ENCODE results near the gene SNX9. TPM values are rescaled to one million over a fixed set of nuclear protein-coding genes. Genes with fewer than 3 reads are reported as not detected.

The SNX9 gene
- total RNA-seq, 2 experiments from 2014 or later = 46.6 to 48.5 TPM

GRCh38 chr6:157907651-157908050 is 84.6 kb downstream of the SNX9 start:
- H3K27ac Mint-ChIP-seq = no peak overlapping the region
- POLR2A ChIA-PET = interaction anchor here (1.1 to 1.2 kb wide), 2 partner anchors 9 to 22 kb away, joined by 3 read pairs; no protein-coding TSS in a partner anchor
- H3K36me3 Mint-ChIP-seq (ENCODE audit: low read depth) = peaks cover 99% of the 10 kb centered on the region
- H3K4me3 Mint-ChIP-seq = no peak overlapping the region
- no peak for DNase-seq
- intact Hi-C loops (cut with DNase I, micrococcal nuclease) = no loop called here
- H3K9me3 Mint-ChIP-seq = no peaks in the 10 kb centered on the region
- Histone ChIP-seq H3K27ac (ENCODE audit: low read depth in 1 of 2, low read length in 2 of 2) (no peak overlapping the region), H3K9me3 (ENCODE audit: control insufficient read depth in 1 of 2, insufficient read depth in 1 of 2, low read length in 2 of 2) (no peaks in the 10 kb centered on the region), H3K4me1 (ENCODE audit: insufficient read depth, low read length) (no peaks in the 10 kb centered on the region), H3K27me3 (ENCODE audit: control insufficient read depth in 1 of 2, insufficient read depth in 2 of 2, low read length in 2 of 2) (no peaks in the 10 kb centered on the region), H3K36me3 (ENCODE audit: insufficient read depth, low read length) (peaks cover 59% of the 10 kb centered on the region), H3K4me3 (ENCODE audit: low read length) (no peak overlapping the region)
- TF ChIP-seq, protein P1, sequence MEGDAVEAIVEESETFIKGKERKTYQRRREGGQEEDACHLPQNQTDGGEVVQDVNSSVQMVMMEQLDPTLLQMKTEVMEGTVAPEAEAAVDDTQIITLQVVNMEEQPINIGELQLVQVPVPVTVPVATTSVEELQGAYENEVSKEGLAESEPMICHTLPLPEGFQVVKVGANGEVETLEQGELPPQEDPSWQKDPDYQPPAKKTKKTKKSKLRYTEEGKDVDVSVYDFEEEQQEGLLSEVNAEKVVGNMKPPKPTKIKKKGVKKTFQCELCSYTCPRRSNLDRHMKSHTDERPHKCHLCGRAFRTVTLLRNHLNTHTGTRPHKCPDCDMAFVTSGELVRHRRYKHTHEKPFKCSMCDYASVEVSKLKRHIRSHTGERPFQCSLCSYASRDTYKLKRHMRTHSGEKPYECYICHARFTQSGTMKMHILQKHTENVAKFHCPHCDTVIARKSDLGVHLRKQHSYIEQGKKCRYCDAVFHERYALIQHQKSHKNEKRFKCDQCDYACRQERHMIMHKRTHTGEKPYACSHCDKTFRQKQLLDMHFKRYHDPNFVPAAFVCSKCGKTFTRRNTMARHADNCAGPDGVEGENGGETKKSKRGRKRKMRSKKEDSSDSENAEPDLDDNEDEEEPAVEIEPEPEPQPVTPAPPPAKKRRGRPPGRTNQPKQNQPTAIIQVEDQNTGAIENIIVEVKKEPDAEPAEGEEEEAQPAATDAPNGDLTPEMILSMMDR (IDR thresholded peaks at IDR 0.05) = no peak
- no peaks in the 10 kb centered on the region for H3K27me3 Mint-ChIP-seq
- ATAC-seq (ENCODE audit: poor library complexity) = no peak
- CTCF ChIA-PET = no interaction called here
- H3K4me1 Mint-ChIP-seq (ENCODE audit: low read depth) = peaks cover 5% of the 10 kb centered on the region

DNA sequence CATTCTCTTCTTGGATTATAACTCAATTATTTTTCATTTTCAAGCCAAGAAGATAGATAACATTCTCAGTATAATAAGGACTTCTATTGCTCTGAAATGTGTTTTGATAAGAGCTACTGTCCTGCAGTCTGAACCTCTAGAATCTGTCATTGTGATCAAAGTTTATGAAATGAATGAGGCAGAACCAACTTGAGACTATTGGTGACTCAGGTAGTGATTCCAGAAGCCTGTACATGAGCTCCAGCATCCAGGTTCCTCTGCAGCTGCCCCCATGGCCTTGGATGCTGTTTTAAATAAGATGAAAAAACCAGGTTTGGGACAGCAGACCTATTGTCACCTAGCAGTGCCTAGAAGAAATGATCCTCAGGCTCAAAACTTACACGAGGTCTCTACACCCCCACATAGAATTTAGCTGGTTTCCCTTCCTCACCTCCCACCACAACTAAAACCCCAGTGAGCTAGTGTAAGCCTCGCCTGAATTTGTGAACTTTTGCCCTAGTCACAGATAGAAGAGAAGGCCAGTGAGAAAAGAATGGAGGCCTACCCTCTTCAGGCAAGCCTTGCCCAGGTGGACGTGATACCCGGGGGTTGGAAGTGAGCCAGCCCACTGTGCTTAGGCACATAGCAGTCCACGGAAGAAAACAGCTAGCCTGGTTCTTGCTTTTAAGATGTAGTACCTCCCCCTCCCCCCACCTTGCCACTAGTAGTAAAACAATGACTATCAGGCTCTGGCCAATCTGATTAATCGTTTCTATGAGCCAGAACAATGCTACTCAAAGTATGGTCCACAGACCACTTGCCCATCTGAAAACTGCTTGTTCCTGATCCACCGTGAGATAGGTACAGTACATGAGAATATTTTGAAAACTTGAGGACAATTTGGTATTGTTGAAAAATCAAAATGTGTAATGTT is 85.6 kb downstream of the SNX9 start:
- TF ChIP-seq, protein P1 (IDR thresholded peaks at IDR 0.05) = no peak
- CTCF ChIA-PET = interaction anchor here (1.2 kb wide), 1 partner anchor 195 kb away, joined by 3 read pairs; no protein-coding TSS in a partner anchor
- no peaks in the 10 kb centered on the region for H3K9me3 ChIP-seq (ENCODE audit: control insufficient read depth in 1 of 2, insufficient read depth in 1 of 2, low read length in 2 of 2)
- Mint-ChIP-seq H3K4me1 (ENCODE audit: low read depth) (peaks cover 5% of the 10 kb centered on the region), H3K27me3 (no peaks in the 10 kb centered on the region), H3K9me3 (no peaks in the 10 kb centered on the region), H3K27ac (peak overlapping the region; percentile 42), H3K36me3 (ENCODE audit: low read depth) (peaks cover 97% of the 10 kb centered on the region), H3K4me3 (no peak overlapping the region)
- DNase-seq (no peak), ATAC-seq (ENCODE audit: poor library complexity) (no peak)
- POLR2A ChIA-PET = interaction anchor here (1.2 kb wide), 1 partner anchor 23 kb away, joined by 3 read pairs; no protein-coding TSS in a partner anchor
- intact Hi-C loops (cut with DNase I, micrococcal nuclease) = no loop called here
- no peak overlapping the region for H3K27ac ChIP-seq (ENCODE audit: low read depth in 1 of 2, low read length in 2 of 2)
- no peak overlapping the region for H3K4me3 ChIP-seq (ENCODE audit: low read length)
- no peaks in the 10 kb centered on the region for H3K4me1 ChIP-seq (ENCODE audit: insufficient read depth, low read length)
- no peaks in the 10 kb centered on the region for H3K27me3 ChIP-seq (ENCODE audit: control insufficient read depth in 1 of 2, insufficient read depth in 2 of 2, low read length in 2 of 2)
- peaks cover 53% of the 10 kb centered on the region for H3K36me3 ChIP-seq (ENCODE audit: insufficient read depth, low read length)

GRCh38 chr6:157909282-157909664 is 86.2 kb downstream of the SNX9 start:
- Mint-ChIP-seq H3K9me3 (no peaks in the 10 kb centered on the region), H3K27ac (peak overlapping the region; percentile 42)

More at GRCh38 chr6:157909282-157909664, 86.2 kb downstream of the SNX9 start:
- no peaks in the 10 kb centered on the region for H3K27me3 Mint-ChIP-seq
- ATAC-seq (ENCODE audit: poor library complexity) (no peak), DNase-seq (no peak)
- Histone ChIP-seq H3K4me3 (ENCODE audit: low read length) (no peak overlapping the region), H3K9me3 (ENCODE audit: control insufficient read depth in 1 of 2, insufficient read depth in 1 of 2, low read length in 2 of 2) (no peaks in the 10 kb centered on the region), H3K27me3 (ENCODE audit: control insufficient read depth in 1 of 2, insufficient read depth in 2 of 2, low read length in 2 of 2) (no peaks in the 10 kb centered on the region), H3K27ac (ENCODE audit: low read depth in 1 of 2, low read length in 2 of 2) (no peak overlapping the region), H3K4me1 (ENCODE audit: insufficient read depth, low read length) (no peaks in the 10 kb centered on the region), H3K36me3 (ENCODE audit: insufficient read depth, low read length) (peaks cover 53% of the 10 kb centered on the region)
- TF ChIP-seq, protein P1 (IDR thresholded peaks at IDR 0.05) = no peak
- intact Hi-C loops (cut with DNase I, micrococcal nuclease) = no loop called here
- peaks cover 98% of the 10 kb centered on the region for H3K36me3 Mint-ChIP-seq (ENCODE audit: low read depth)
- H3K4me1 Mint-ChIP-seq (ENCODE audit: low read depth) = peaks cover 5% of the 10 kb centered on the region
- CTCF ChIA-PET = interaction anchor here (1.2 kb wide), 1 partner anchor 195 kb away, joined by 3 read pairs; no protein-coding TSS in a partner anchor
- H3K4me3 Mint-ChIP-seq = no peak overlapping the region
- POLR2A ChIA-PET = interaction anchor here (0.9 kb wide), 1 partner anchor 18 kb away, joined by 3 read pairs; no protein-coding TSS in a partner anchor
